Ishikawa (cell line): ENCODE results near the gene ACD.

Source experiments
- EP300 ChIP-seq: IDR thresholded peaks from 2 replicates; pipeline ENCODE4 v1.6.1; 2012; ENCODE audit warnings: borderline replicate concordance
- FOXM1 ChIP-seq: IDR thresholded peaks from 2 replicates; pipeline ENCODE4 v1.6.1; 2012; ENCODE audit warnings: low read depth, borderline replicate concordance
- RAD21 ChIP-seq: IDR thresholded peaks from 2 replicates; pipeline ENCODE4 v1.6.1; 2012; ENCODE audit warnings: low read depth
- TEAD4 ChIP-seq: IDR thresholded peaks from 2 replicates; pipeline ENCODE4 v1.6.1; 2012
- USF1 ChIP-seq: IDR thresholded peaks from 2 replicates; pipeline ENCODE4 v1.6.1; 2012
- TF ChIP-seq, protein P1 (sequence below): IDR thresholded peaks from 2 replicates; pipeline ENCODE4 v1.6.1; 2012; ENCODE audit warnings: low read depth, mild to moderate bottlenecking
- TF ChIP-seq, protein P2 (sequence below): IDR thresholded peaks from 2 replicates; pipeline ENCODE4 v1.6.1; 2012

- TF ChIP-seq FOXM1 = no peak
- TF ChIP-seq, protein P1, sequence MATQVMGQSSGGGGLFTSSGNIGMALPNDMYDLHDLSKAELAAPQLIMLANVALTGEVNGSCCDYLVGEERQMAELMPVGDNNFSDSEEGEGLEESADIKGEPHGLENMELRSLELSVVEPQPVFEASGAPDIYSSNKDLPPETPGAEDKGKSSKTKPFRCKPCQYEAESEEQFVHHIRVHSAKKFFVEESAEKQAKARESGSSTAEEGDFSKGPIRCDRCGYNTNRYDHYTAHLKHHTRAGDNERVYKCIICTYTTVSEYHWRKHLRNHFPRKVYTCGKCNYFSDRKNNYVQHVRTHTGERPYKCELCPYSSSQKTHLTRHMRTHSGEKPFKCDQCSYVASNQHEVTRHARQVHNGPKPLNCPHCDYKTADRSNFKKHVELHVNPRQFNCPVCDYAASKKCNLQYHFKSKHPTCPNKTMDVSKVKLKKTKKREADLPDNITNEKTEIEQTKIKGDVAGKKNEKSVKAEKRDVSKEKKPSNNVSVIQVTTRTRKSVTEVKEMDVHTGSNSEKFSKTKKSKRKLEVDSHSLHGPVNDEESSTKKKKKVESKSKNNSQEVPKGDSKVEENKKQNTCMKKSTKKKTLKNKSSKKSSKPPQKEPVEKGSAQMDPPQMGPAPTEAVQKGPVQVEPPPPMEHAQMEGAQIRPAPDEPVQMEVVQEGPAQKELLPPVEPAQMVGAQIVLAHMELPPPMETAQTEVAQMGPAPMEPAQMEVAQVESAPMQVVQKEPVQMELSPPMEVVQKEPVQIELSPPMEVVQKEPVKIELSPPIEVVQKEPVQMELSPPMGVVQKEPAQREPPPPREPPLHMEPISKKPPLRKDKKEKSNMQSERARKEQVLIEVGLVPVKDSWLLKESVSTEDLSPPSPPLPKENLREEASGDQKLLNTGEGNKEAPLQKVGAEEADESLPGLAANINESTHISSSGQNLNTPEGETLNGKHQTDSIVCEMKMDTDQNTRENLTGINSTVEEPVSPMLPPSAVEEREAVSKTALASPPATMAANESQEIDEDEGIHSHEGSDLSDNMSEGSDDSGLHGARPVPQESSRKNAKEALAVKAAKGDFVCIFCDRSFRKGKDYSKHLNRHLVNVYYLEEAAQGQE = no peak
- no peak for TF ChIP-seq RAD21
- TF ChIP-seq EP300 = no peak
- TF ChIP-seq USF1 = no peak
- TF ChIP-seq, protein P2, sequence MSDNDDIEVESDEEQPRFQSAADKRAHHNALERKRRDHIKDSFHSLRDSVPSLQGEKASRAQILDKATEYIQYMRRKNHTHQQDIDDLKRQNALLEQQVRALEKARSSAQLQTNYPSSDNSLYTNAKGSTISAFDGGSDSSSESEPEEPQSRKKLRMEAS = no peak
- TF ChIP-seq TEAD4 = no peak
Observed at GRCh38 chr16:67675579-67675935, 15.5 kb upstream of the ACD start.
